Measurements from ENCODE around the gene PPARD.

PPARD gene

GRCh38 chr6:35311390-35312075 lies 30.8 kb upstream of the PPARD start:
- no peaks in the 10 kb centered on the region for H3K36me3 ChIP-seq
- no peak for DNase-seq
- H3K4me1 ChIP-seq = no peaks in the 10 kb centered on the region
- H3K9me3 ChIP-seq = no peaks in the 10 kb centered on the region
- no peaks in the 10 kb centered on the region for H3K27me3 ChIP-seq
- H3K4me3 ChIP-seq (ENCODE audit: low read depth, low read length) = no peak overlapping the region
- TF ChIP-seq CTCF (IDR thresholded peaks at IDR 0.05; ENCODE audit: low read depth, low read length) = no peak

- no peak for DNase-seq
- Histone ChIP-seq H3K4me3 (ENCODE audit: low read depth, low read length) (no peak overlapping the region), H3K27me3 (no peaks in the 10 kb centered on the region), H3K4me1 (no peaks in the 10 kb centered on the region), H3K9me3 (no peaks in the 10 kb centered on the region), H3K36me3 (no peaks in the 10 kb centered on the region)
- TF ChIP-seq CTCF (IDR thresholded peaks at IDR 0.05; ENCODE audit: low read depth, low read length) = no peak
Measured at GRCh38 chr6:35312076-35312800, 30.1 kb upstream of the PPARD start.

GRCh38 chr6:35312807-35313206 lies 29.6 kb upstream of the PPARD start:
- Histone ChIP-seq H3K4me3 (ENCODE audit: low read depth, low read length) (no peak overlapping the region), H3K9me3 (no peaks in the 10 kb centered on the region), H3K27me3 (no peaks in the 10 kb centered on the region), H3K4me1 (no peaks in the 10 kb centered on the region), H3K36me3 (no peaks in the 10 kb centered on the region)
- DNase-seq = no peak
- TF ChIP-seq CTCF (IDR thresholded peaks at IDR 0.05; ENCODE audit: low read depth, low read length) = no peak

GRCh38 chr6:35317483-35318195 lies 24.7 kb upstream of the PPARD start:
- H3K4me1 ChIP-seq = no peaks in the 10 kb centered on the region
- H3K4me3 ChIP-seq (ENCODE audit: low read depth, low read length) = peak overlapping the region; percentile 70
- TF ChIP-seq CTCF (IDR thresholded peaks at IDR 0.05; ENCODE audit: low read depth, low read length) = no peak
- no peaks in the 10 kb centered on the region for H3K36me3 ChIP-seq
- DNase-seq = peak; percentile 52
- no peaks in the 10 kb centered on the region for H3K9me3 ChIP-seq
- H3K27me3 ChIP-seq = no peaks in the 10 kb centered on the region

- H3K4me3 ChIP-seq (ENCODE audit: low read depth, low read length) = peak overlapping the region; percentile 70
- peak; percentile 96 for DNase-seq
Measured at GRCh38 chr6:35318196-35319171, 23.9 kb upstream of the PPARD start.

More at GRCh38 chr6:35318196-35319171, 23.9 kb upstream of the PPARD start:
- Histone ChIP-seq H3K36me3 (no peaks in the 10 kb centered on the region), H3K9me3 (no peaks in the 10 kb centered on the region), H3K4me1 (no peaks in the 10 kb centered on the region), H3K27me3 (no peaks in the 10 kb centered on the region)
- no peak for TF ChIP-seq CTCF (IDR thresholded peaks at IDR 0.05; ENCODE audit: low read depth, low read length)
